Lower leg skin (tissue), 4 donors: Measurements from ENCODE around the gene KRTAP12-4. TPM values are rescaled to one million over a fixed set of nuclear protein-coding genes. Genes with fewer than 3 reads are reported as not detected.
"Not testable (repeated sequence)": the region's sequence is repeated elsewhere in the genome, so short reads cannot be mapped to it uniquely, and the experiment has no call there.

ENCODE experiments used
- DNase-seq, 2 donors: peaks; one replicate each; pipeline ENCODE4 v3.0.0-alpha.2; 2019; ENCODE audit warnings: low spot score in 2 of 2
- H3K4me3 ChIP-seq: fragments of 200-600 bp; sonication (generic); 2 replicates; pipeline ENCODE4 v1.5.1; 2017; ENCODE audit warnings: mild to moderate bottlenecking, low read depth; ENCODE audit not compliant: poor library complexity, severe bottlenecking
- CTCF ChIP-seq, 3 donors: fragments of 450-650 bp; IDR thresholded peaks; one replicate each; pipeline ENCODE4 v1.5.1; 2016; ENCODE audit warnings: antibody characterized with exemption in 3 of 3, mild to moderate bottlenecking in 3 of 3, moderate library complexity in 2 of 3
- POLR2A ChIP-seq, 2 donors: fragments of 450-650 bp; IDR thresholded peaks; one replicate each; pipeline ENCODE4 v1.6.1; 2016 to 2017; ENCODE audit warnings: antibody characterized with exemption in 2 of 2, mild to moderate bottlenecking in 1 of 2, moderate library complexity in 1 of 2
- WGBS, 2 donors: methylation state at CpG; one replicate each; pipeline ENCODE4 v1.1.5; 2018; 5-methylcytosine and 5-hydroxymethylcytosine counted together
- intact Hi-C: fragments of 100-400 bp; cut with DNase I; formaldehyde crosslinking; loops from one replicate; pipeline ENCODE4 v1.15.0; 2023; ENCODE audit warnings: low total_unique reads
- total RNA-seq, 4 donors: library from RNA; depleted of rRNA; stranded (reverse); fragments of >200 nt; gene quantifications; one replicate each; pipeline ENCODE4 v1.1.0, GENCODE V29; 2016

The KRTAP12-4 gene
- total RNA-seq, 4 donors from 2014 or later = not detected

DNA sequence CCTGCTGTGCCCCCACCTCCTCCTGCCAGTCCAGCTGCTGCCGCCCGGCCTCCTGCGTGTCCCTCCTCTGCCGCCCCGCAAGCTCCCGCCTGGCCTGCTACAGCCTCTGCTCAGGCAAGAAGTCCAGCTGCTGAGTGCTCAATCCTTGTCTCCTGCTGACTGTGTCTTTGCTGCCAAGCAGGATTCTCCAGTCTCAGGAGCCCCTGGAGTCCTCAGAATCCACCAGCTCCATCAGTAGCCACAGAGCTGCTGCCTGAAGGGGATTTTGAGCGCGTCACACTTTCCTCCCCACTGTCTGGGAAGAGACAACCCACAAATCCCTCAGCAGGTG is 7.3 kb downstream of the KRTAP12-4 start:
- 55 to 68% methylated on average over 8 of the region's 8 CpGs for WGBS, 2 donors
- H3K4me3 ChIP-seq = no peak overlapping the region
- DNase-seq = peak in 1 of 2 donors; percentile 9
- TF ChIP-seq CTCF (IDR thresholded peaks at IDR 0.05) (no peak), POLR2A (IDR thresholded peaks at IDR 0.05) (no peak)
- intact Hi-C loops = no loop called here

DNA sequence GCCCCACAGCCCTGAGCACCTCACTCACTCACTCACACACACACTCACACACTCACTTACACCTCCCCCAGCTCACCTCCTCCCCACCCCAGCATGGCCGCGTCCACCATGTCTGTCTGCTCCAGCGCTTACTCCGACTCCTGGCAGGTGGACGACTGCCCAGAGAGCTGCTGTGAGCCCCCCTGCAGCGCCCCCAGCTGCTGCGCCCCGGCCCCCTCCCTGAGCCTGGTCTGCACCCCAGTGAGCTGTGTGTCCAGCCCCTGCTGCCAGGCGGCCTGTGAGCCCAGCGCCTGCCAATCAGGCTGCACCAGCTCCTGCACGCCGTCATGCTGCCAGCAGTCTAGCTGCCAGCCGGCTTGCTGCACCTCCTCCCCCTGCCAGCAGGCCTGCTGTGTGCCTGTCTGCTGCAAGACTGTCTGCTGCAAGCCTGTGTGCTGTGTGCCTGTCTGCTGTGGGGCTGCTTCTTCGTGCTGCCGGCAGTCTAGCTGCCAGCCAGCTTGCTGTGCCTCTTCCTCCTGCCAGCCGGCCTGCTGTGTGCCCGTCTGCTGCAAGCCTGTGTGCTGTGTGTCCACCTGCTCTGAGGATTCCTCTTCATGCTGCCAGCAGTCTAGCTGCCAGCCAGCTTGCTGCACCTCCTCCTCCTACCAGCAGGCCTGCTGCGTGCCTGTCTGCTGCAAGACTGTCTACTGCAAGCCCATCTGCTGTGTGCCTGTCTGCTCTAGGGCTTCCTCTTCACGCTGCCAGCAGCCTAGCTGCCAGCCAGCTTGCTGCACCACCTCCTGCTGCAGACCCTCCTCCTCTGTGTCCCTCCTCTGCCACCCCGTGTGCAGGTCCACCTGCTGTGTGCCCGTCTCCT is 7.9 kb downstream of the KRTAP12-4 start, which contains the start of gene KRTAP10-11:
KRTAP10-11 (plus strand) TSS at position 49 of the 856 bp plus-strand sequence; CDS start at position 94, 45 bp downstream.
- 79 to 80% methylated on average over 18 to 21 of the region's 21 CpGs for WGBS, 2 donors
- intact Hi-C loops, DNase-seq, H3K4me3 ChIP-seq: not testable (repeated sequence)

GRCh38 chr21:44644878-44645277 is 9.6 kb downstream of the KRTAP12-4 start:
- no peak for DNase-seq
- intact Hi-C loops = no loop called here
- 50% methylated on average over 2 of the region's 2 CpGs for WGBS, 2 donors
- H3K4me3 ChIP-seq = no peak overlapping the region
- no peak for TF ChIP-seq CTCF (IDR thresholded peaks at IDR 0.05)
- no peak for TF ChIP-seq POLR2A (IDR thresholded peaks at IDR 0.05)

DNA sequence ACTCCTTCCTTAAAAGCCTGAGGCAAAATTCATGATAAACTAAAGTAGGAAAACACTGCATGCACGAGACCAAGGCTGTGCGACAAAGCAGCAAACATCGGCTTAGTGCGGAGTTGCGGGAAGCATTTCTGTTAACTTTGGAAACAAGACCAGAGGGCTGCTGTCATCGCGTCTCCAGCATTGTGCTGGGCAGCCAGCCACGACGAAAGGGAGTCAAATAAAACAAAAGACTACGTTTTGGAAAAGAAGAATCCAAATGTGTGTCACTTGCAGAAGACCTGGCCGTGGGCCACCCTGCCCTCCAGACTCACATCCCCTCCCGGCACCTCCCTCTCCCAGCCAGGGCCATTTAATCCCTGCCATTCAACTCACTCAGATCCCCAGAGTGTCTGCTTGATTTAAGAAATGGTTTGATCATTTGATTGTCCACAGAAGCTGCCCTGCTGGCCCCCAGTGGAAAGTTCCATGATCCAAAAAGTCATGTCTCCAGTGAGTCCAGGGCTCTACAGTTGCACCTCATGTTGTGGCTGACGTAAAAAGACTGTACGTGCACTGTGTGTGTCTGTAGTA is 10.6 kb downstream of the KRTAP12-4 start:
- peak in 1 of 2 donors; percentile 5 for DNase-seq

DNA sequence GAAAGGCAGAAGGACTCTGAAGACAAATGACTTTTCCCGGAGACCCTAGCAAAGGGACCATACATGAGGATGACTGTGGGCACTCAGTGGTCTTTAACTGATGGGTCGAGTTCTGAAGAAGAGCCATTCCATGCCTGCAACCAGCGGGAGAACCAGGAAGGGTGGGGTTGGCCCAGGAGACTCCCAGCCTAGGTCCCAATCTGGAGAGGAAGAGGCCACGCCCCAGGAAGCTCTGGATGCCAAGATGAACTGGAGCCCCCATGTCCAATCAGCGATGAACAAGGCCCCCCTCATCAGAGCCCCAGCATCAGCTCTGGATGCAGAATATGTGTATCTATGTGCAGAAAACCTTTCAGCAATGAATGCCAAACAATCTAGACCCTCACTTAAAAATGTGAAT is 13.7 kb downstream of the KRTAP12-4 start:
- DNase-seq = peak in 1 of 2 donors; percentile 2
- whole genome bisulfite sequencing, 2 donors = 90 to 92% methylated on average over 5 of the region's 5 CpGs
- no peak for TF ChIP-seq POLR2A (IDR thresholded peaks at IDR 0.05)
- TF ChIP-seq CTCF (IDR thresholded peaks at IDR 0.05) = no peak
- intact Hi-C loops = no loop called here
- no peak overlapping the region for H3K4me3 ChIP-seq

More for the DNA sequence above, 10.6 kb downstream of the KRTAP12-4 start:
- no peak overlapping the region for H3K4me3 ChIP-seq
- intact Hi-C loops = no loop called here
- WGBS, 2 donors = 76 to 79% methylated on average over 14 of the region's 14 CpGs
- no peak for TF ChIP-seq POLR2A (IDR thresholded peaks at IDR 0.05)
- TF ChIP-seq CTCF (IDR thresholded peaks at IDR 0.05) = no peak

GRCh38 chr21:44639331-44639655 is 15.2 kb downstream of the KRTAP12-4 start:
- peak in 1 of 2 donors; percentile 9 for DNase-seq
- intact Hi-C loops = no loop called here
- TF ChIP-seq POLR2A (IDR thresholded peaks at IDR 0.05) (no peak), CTCF (IDR thresholded peaks at IDR 0.05) (no peak)
- no peak overlapping the region for H3K4me3 ChIP-seq
- WGBS, 2 donors = 81 to 90% methylated on average over 12 of the region's 12 CpGs

DNA sequence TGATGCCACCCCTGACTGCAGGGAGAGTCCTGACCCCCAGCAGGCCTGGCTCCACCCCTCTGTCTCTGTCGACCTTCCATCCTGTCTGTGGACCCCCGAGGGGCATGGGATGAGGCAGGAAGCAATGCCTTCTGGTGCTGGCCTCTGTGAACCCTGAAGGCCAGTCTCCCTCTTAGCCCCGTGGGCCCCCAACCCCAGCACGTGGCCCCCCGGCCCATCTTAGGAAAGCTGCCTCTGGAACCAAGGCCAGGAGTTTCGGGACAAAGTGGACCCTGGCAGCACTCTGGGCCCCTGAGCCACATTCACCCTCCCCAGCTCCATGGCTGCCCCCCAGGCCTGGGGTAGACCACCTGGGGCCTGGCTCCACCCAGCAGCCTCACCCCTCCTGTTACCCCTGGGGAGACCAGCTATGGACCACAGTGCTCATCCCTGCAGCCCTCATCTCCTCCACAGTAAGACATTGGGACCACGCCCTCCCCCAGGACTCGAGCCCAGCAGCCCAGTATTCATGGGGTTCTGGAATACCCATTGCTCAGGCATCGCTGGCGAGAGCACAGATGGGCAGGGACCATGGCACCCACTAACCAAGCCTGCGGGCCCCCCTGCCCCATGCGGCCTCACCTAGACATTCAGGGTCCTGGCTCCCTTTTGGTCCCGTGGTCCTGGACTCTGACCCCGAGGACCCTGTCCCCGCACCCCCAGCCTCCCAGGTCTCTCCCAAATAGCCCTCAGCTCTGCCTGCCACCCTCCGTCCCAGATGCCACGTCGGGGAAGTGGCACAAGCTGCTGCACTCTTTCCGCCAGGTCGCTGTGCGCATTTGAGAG is 15.7 kb downstream of the KRTAP12-4 start:
- intact Hi-C loops, DNase-seq, H3K4me3 ChIP-seq: not testable (repeated sequence)
- WGBS, 2 donors = 86 to 89% methylated on average over 15 to 17 of the region's 21 CpGs

GRCh38 chr21:44637851-44638348 is 16.6 kb downstream of the KRTAP12-4 start:
- DNase-seq = peak in 1 of 2 donors; percentile 54
- intact Hi-C loops = not testable (repeated sequence)

More at GRCh38 chr21:44637851-44638348, 16.6 kb downstream of the KRTAP12-4 start:
- 73 to 75% methylated on average over 11 of the region's 12 CpGs for WGBS, 2 donors
- H3K4me3 ChIP-seq = not testable (repeated sequence)
